SH-SY5Y (cell line): ENCODE measurements around the gene CHRNB2.

ENCODE experiments used
- GATA2 ChIP-seq: IDR thresholded peaks from 2 replicates; pipeline ENCODE4 v1.6.1; 2011; ENCODE audit warnings: mild to moderate bottlenecking, low read depth, low read length
- GATA3 ChIP-seq: IDR thresholded peaks from 2 replicates; pipeline ENCODE4 v1.6.1; 2011; ENCODE audit warnings: low read depth, mild to moderate bottlenecking, low read length, moderate library complexity

DNA sequence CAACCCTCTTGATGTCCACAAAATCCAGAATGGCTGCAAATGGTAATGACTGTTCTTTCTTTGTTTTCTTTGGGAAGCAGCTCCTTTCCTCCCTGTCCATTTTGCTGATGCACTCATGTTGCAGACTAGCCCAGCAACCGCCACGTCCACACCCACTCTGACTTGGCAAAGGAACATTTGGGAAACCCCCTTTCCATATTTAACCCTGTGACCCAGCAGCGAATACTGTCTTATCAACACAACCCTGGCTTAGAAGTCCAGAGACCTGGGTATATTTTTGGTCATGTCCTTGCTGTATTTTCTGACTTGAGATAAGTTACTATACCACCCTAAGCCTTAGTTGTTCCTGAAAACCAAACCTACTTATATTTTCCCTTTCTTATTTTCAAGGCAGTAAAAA, 47.2 kb upstream of the CHRNB2 start:
- TF ChIP-seq GATA3 (no peak), GATA2 (no peak)
